CD14-positive monocyte (primary cell): ENCODE measurements around the gene IL34. TPM values are rescaled to one million over a fixed set of nuclear protein-coding genes. Genes with fewer than 3 reads are reported as not detected.

Experiments used
- DNase-seq, 3 donors: peaks; one replicate each; pipeline ENCODE4 v3.0.0-alpha.2; 2011 to 2022
- H2AFZ ChIP-seq: 2 replicates; pipeline ENCODE4 v1.6.0; 2012; ENCODE audit warnings: mild to moderate bottlenecking, low read depth, low read length, inconsistent platforms; ENCODE audit not compliant: insufficient read depth, poor library complexity, severe bottlenecking
- H3K27ac ChIP-seq, 2 donors: 1 replicate in 1 of 2; 2 replicates in 1 of 2; pipeline ENCODE4 v1.5.1; 2012 to 2013; ENCODE audit warnings: low read length in 2 of 2, control low read depth in 1 of 2, inconsistent platforms in 1 of 2, low read depth in 1 of 2, mild to moderate bottlenecking in 1 of 2
- H3K27me3 ChIP-seq, 2 donors: one replicate each; pipeline versions ENCODE4 v1.6.0 to v1.6.1; 2011 to 2013; ENCODE audit warnings: low read length in 2 of 2; ENCODE audit not compliant: control insufficient read depth in 2 of 2, insufficient read depth in 2 of 2
- H3K36me3 ChIP-seq, 2 donors: replicated peaks in 1 of 2; 1 replicate in 1 of 2; 2 replicates in 1 of 2; pipeline versions ENCODE4 v1.5.1 to v1.6.1; 2012 to 2013; ENCODE audit warnings: low read length in 2 of 2, control low read depth in 1 of 2, inconsistent platforms in 1 of 2, mild to moderate bottlenecking in 1 of 2; ENCODE audit not compliant: insufficient read depth in 2 of 2, control insufficient read depth in 1 of 2
- H3K4me1 ChIP-seq, 2 donors: 1 replicate in 1 of 2; 2 replicates in 1 of 2; pipeline versions ENCODE4 v1.5.1 to v1.6.1; 2012 to 2013; ENCODE audit warnings: low read length in 2 of 2, control low read depth in 1 of 2, inconsistent platforms in 1 of 2, mild to moderate bottlenecking in 1 of 2, moderate library complexity in 1 of 2; ENCODE audit not compliant: insufficient read depth in 2 of 2, control insufficient read depth in 1 of 2
- H3K4me2 ChIP-seq: replicated peaks from 2 replicates; pipeline ENCODE3; 2012; ENCODE audit warnings: low read length, moderate library complexity, mild to moderate bottlenecking; ENCODE audit not compliant: poor library complexity, severe bottlenecking; ENCODE audit errors: extremely low read depth
- H3K4me3 ChIP-seq, 3 experiments: fragments of 200-600 bp in 1 of 3; sonication (generic) in 1 of 3; replicated peaks in 1 of 3; 1 replicate in 2 of 3; 2 replicates in 1 of 3; pipeline ENCODE4 v1.5.1; 2011 to 2013; ENCODE audit warnings: low read length in 3 of 3, mild to moderate bottlenecking in 3 of 3, control low read depth in 2 of 3, low read depth in 2 of 3, inconsistent platforms in 1 of 3, moderate library complexity in 1 of 3
- H3K79me2 ChIP-seq: 2 replicates; pipeline ENCODE4 v1.6.0; 2012; ENCODE audit warnings: mild to moderate bottlenecking, control low read depth, inconsistent platforms, low read length, moderate library complexity; ENCODE audit not compliant: insufficient read depth
- H3K9ac ChIP-seq: 2 replicates; pipeline ENCODE4 v1.6.0; 2017; ENCODE audit warnings: low read length, mild to moderate bottlenecking; ENCODE audit not compliant: insufficient read depth, poor library complexity, severe bottlenecking
- H3K9me3 ChIP-seq, 2 donors: replicated peaks in 1 of 2; 1 replicate in 1 of 2; 2 replicates in 1 of 2; pipeline versions ENCODE4 v1.5.1 to v1.6.1; 2012 to 2013; ENCODE audit warnings: low read length in 2 of 2, control low read depth in 1 of 2; ENCODE audit not compliant: control insufficient read depth in 1 of 2, insufficient read depth in 1 of 2
- H4K20me1 ChIP-seq: 2 replicates; pipeline ENCODE4 v1.6.0; 2012; ENCODE audit warnings: mild to moderate bottlenecking, low read length, control low read depth, moderate library complexity; ENCODE audit not compliant: insufficient read depth
- H3K27ac Mint-ChIP-seq, 7 donors: one replicate each; pipeline ENCODE4 v1.8.0; 2020; ENCODE audit warnings: mild to moderate bottlenecking in 7 of 7, mixed read lengths in 7 of 7, moderate library complexity in 6 of 7, inconsistent platforms in 2 of 7
- H3K27me3 Mint-ChIP-seq, 3 donors: one replicate each; pipeline ENCODE4 v1.8.0; 2021 to 2022; ENCODE audit warnings: low read depth in 3 of 3, mild to moderate bottlenecking in 3 of 3, mixed read lengths in 3 of 3, moderate library complexity in 3 of 3, inconsistent platforms in 1 of 3
- H3K36me3 Mint-ChIP-seq, 2 donors: one replicate each; pipeline ENCODE4 v1.8.0; 2020; ENCODE audit warnings: mixed read lengths in 2 of 2, inconsistent platforms in 1 of 2, mild to moderate bottlenecking in 1 of 2
- H3K4me1 Mint-ChIP-seq: one replicate; pipeline ENCODE4 v1.8.0; 2020; ENCODE audit warnings: mild to moderate bottlenecking, mixed read lengths
- H3K4me3 Mint-ChIP-seq, 2 donors: one replicate each; pipeline ENCODE4 v1.8.0; 2020; ENCODE audit warnings: mild to moderate bottlenecking in 2 of 2, mixed read lengths in 2 of 2, moderate library complexity in 1 of 2
- H3K9me3 Mint-ChIP-seq, 7 donors: one replicate each; pipeline ENCODE4 v1.8.0; 2020 to 2022; ENCODE audit warnings: mixed read lengths in 7 of 7, mild to moderate bottlenecking in 6 of 7, moderate library complexity in 6 of 7, inconsistent platforms in 2 of 7
- WGBS: methylation state at CpG from one replicate; pipeline ENCODE4 v1.1.5; 2013; ENCODE audit warnings: missing lambda C conversion rate; ENCODE audit not compliant: insufficient coverage; 5-methylcytosine and 5-hydroxymethylcytosine counted together
- intact Hi-C, 2 donors: fragments of 100-400 bp; cut with micrococcal nuclease; formaldehyde crosslinking; loops; one replicate each; pipeline versions ENCODE4 v1.15.0 to v1.15.1; 2023
- polyA plus RNA-seq, 3 donors: library from polyadenylated mRNA; depleted of rRNA in 1 of 3; unstranded in 2 of 3; stranded (reverse) in 1 of 3; fragments of 300-500 nt in 2 of 3; fragments of >200 nt in 1 of 3; fragmentation: Illumina TruSeq in 2 of 3; gene quantifications; 1 replicate in 2 of 3; 2 replicates in 1 of 3; pipeline ENCODE4 v1.2.3, GENCODE V29; 2012 to 2021
- TF ChIP-seq, protein P1 (sequence below): fragments of 200-600 bp; IDR thresholded peaks from one replicate; pipeline ENCODE4 v1.8.0; 2022; ENCODE audit warnings: antibody characterized with exemption, mild to moderate bottlenecking

The IL34 gene
- polyA plus RNA-seq, 3 donors, result not detected

DNA sequence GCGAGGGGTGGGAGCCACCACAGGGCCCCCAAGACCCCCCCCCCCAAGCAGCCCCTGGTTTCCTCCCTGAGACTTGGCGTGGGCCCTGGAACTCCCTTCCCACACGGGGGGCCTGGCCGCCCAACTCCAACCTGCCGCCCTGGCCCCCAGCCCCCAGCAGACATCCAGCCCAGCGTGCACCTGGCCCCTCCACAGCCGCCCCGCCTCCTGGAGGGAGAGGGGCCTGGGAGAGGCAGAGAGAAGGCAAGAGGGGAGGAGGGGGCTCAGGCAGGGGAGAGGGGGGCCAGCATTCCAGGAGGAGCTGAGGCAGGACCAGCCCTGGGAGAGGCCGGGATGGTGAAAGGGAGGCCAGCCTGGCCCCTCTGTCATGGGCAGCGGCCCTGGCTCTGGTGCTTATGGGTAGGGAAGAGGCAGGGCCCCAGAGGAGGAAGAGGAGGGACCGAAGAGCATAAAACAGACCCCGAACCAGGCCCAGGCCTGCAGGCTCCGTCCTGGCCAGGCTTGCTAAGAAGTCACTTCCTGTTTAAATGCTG, 16.7 kb downstream of the IL34 start:
- H3K79me2 ChIP-seq, result no peaks in the 10 kb centered on the region
- no peaks in the 10 kb centered on the region for H4K20me1 ChIP-seq
- Mint-ChIP-seq H3K36me3 (peaks cover 4 to 10% of the 10 kb centered on the region in 2 donors), H3K9me3 (no peaks in the 10 kb centered on the region), H3K4me3 (no peak overlapping the region), H3K4me1 (no peaks in the 10 kb centered on the region), H3K27me3 (peaks cover 1 to 3% (median 2%) of the 10 kb centered on the region in 3 donors), H3K27ac (no peak overlapping the region)
- H3K36me3 ChIP-seq, result no peaks in the 10 kb centered on the region
- H3K4me1 ChIP-seq, result no peaks in the 10 kb centered on the region
- no peaks in the 10 kb centered on the region for H3K9me3 ChIP-seq
- no peak overlapping the region for H3K4me2 ChIP-seq
- H3K27ac ChIP-seq, result no peak overlapping the region
- intact Hi-C loops, result no loop called here
- TF ChIP-seq, protein P1, sequence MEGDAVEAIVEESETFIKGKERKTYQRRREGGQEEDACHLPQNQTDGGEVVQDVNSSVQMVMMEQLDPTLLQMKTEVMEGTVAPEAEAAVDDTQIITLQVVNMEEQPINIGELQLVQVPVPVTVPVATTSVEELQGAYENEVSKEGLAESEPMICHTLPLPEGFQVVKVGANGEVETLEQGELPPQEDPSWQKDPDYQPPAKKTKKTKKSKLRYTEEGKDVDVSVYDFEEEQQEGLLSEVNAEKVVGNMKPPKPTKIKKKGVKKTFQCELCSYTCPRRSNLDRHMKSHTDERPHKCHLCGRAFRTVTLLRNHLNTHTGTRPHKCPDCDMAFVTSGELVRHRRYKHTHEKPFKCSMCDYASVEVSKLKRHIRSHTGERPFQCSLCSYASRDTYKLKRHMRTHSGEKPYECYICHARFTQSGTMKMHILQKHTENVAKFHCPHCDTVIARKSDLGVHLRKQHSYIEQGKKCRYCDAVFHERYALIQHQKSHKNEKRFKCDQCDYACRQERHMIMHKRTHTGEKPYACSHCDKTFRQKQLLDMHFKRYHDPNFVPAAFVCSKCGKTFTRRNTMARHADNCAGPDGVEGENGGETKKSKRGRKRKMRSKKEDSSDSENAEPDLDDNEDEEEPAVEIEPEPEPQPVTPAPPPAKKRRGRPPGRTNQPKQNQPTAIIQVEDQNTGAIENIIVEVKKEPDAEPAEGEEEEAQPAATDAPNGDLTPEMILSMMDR, result no peak
- no peaks in the 10 kb centered on the region for H3K27me3 ChIP-seq
- H3K4me3 ChIP-seq, result no peak overlapping the region
- WGBS, result 85% methylated on average over 6 of the region's 13 CpGs
- H2AFZ ChIP-seq, result no peak overlapping the region
- DNase-seq, result no peak
- H3K9ac ChIP-seq, result no peak overlapping the region

- no peaks in the 10 kb centered on the region for H3K9me3 ChIP-seq
- no peak for DNase-seq
- H3K4me2 ChIP-seq, result no peak overlapping the region
- H3K27me3 ChIP-seq, result no peaks in the 10 kb centered on the region
- H3K27ac ChIP-seq, result no peak overlapping the region
- no peak overlapping the region for H3K4me3 ChIP-seq
- H2AFZ ChIP-seq, result no peak overlapping the region
- no peaks in the 10 kb centered on the region for H3K4me1 ChIP-seq
- Mint-ChIP-seq H3K9me3 (peaks cover 0 to under 1% (median 0%) of the 10 kb centered on the region in 7 donors), H3K4me1 (no peaks in the 10 kb centered on the region), H3K4me3 (no peak overlapping the region), H3K36me3 (peaks cover 4 to 10% of the 10 kb centered on the region in 2 donors), H3K27me3 (peaks cover 1 to 3% (median 2%) of the 10 kb centered on the region in 3 donors), H3K27ac (no peak overlapping the region)
- no peak overlapping the region for H3K9ac ChIP-seq
- H3K36me3 ChIP-seq, result no peaks in the 10 kb centered on the region
- H3K79me2 ChIP-seq, result no peaks in the 10 kb centered on the region
- intact Hi-C loops, result no loop called here
- H4K20me1 ChIP-seq, result no peaks in the 10 kb centered on the region
- 97% methylated on average over 51 of the region's 56 CpGs for WGBS
- TF ChIP-seq, protein P1, result no peak
These were observed 17.4 kb downstream of the IL34 start for GRCh38 chr16:70663524-70664324.
